Glutamatergic neuron (in vitro differentiated cells): ENCODE results near the gene TDRD9. TPM values are rescaled to one million over a fixed set of nuclear protein-coding genes. Genes with fewer than 3 reads are reported as not detected.

ENCODE experiments used
- DNase-seq: peaks from one replicate; pipeline ENCODE4 v3.0.0; 2022
- H3K27ac Mint-ChIP-seq: one replicate; pipeline ENCODE4 v1.8.0; 2020; ENCODE audit warnings: mild to moderate bottlenecking, mixed read lengths, inconsistent platforms; ENCODE audit not compliant: unreplicated experiment
- H3K27me3 Mint-ChIP-seq: one replicate; pipeline ENCODE4 v1.8.0; 2020; ENCODE audit warnings: mild to moderate bottlenecking, moderate library complexity, mixed read lengths, inconsistent platforms; ENCODE audit not compliant: unreplicated experiment
- H3K36me3 Mint-ChIP-seq: one replicate; pipeline ENCODE4 v1.8.0; 2020; ENCODE audit warnings: mild to moderate bottlenecking, mixed read lengths, inconsistent platforms; ENCODE audit not compliant: unreplicated experiment
- H3K4me1 Mint-ChIP-seq: one replicate; pipeline ENCODE4 v1.8.0; 2020; ENCODE audit warnings: mild to moderate bottlenecking, low read depth, mixed read lengths, inconsistent platforms; ENCODE audit not compliant: unreplicated experiment
- H3K4me3 Mint-ChIP-seq: one replicate; pipeline ENCODE4 v1.8.0; 2020; ENCODE audit warnings: mild to moderate bottlenecking, mixed read lengths, inconsistent platforms; ENCODE audit not compliant: unreplicated experiment
- H3K9me3 Mint-ChIP-seq: one replicate; pipeline ENCODE4 v1.8.0; 2020; ENCODE audit warnings: mild to moderate bottlenecking, moderate library complexity, mixed read lengths, inconsistent platforms; ENCODE audit not compliant: unreplicated experiment
- total RNA-seq: library from RNA; stranded (reverse); fragmentation: NEBNext Ultra II Directional; extraction: Animal tissue kit (Norgen Biotek cat#: 25700); gene quantifications from one replicate; pipeline ENCODE4 v1.2.1, GENCODE V29; 2021; ENCODE audit not compliant: unreplicated experiment
- TF ChIP-seq, protein P1 (sequence below): fragments of 200-600 bp; sonication (generic); IDR thresholded peaks from one replicate; pipeline ENCODE4 v1.5.0; 2021; ENCODE audit not compliant: partially characterized antibody, unreplicated experiment

TDRD9 gene
- total RNA-seq, 1 donor from 2014 or later: not detected

DNA sequence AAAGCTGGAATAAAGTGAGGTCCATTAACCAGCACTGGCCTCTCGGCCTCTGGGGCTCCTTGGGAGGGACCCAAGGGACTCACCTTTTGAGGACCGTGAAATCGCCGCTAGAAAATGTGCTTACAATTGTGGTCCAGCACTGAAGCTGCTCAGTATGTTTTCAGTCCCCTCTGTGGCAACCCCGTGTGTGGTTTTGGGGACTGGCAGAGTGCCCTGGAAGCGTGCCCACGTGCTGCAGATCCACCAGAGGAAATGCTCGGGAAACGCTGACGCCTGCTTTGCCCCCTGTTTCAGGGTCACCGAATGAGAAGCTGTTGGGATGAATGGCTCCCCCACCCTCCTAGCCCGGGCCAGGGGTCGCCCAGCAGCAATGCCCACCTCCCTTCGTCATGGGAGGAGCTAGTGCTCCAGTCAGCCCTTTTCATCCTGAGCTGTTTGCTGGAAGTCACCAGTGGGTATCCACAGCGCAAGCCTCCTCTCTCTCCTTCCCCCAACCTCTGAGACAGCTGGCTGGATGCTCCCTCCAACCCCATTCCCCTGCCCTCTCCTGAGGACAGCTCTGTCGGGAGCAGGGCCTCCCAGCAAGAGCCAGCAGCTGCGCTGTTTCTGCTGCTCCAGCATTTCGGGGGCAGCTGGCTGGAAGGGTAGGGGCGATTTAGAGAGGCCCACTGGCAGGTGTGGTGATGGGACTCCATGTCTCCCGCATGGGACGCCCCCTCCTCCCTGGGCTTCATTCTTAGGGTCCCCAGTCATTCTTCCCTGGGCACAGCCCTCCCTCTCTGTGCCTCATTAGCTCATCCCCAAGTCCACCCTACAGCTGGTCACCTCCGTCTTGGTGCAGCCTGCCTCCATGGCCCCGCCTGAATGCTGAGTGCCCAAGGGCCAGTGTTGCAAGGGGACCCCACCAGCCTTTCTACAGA is 47.6 kb upstream of the TDRD9 start:
- Mint-ChIP-seq H3K27ac (no peak overlapping the region), H3K27me3 (no peaks in the 10 kb centered on the region), H3K4me3 (no peak overlapping the region), H3K9me3 (peaks cover 3% of the 10 kb centered on the region), H3K36me3 (no peaks in the 10 kb centered on the region), H3K4me1 (peaks cover 9% of the 10 kb centered on the region)
- no peak for DNase-seq
- TF ChIP-seq, protein P1, sequence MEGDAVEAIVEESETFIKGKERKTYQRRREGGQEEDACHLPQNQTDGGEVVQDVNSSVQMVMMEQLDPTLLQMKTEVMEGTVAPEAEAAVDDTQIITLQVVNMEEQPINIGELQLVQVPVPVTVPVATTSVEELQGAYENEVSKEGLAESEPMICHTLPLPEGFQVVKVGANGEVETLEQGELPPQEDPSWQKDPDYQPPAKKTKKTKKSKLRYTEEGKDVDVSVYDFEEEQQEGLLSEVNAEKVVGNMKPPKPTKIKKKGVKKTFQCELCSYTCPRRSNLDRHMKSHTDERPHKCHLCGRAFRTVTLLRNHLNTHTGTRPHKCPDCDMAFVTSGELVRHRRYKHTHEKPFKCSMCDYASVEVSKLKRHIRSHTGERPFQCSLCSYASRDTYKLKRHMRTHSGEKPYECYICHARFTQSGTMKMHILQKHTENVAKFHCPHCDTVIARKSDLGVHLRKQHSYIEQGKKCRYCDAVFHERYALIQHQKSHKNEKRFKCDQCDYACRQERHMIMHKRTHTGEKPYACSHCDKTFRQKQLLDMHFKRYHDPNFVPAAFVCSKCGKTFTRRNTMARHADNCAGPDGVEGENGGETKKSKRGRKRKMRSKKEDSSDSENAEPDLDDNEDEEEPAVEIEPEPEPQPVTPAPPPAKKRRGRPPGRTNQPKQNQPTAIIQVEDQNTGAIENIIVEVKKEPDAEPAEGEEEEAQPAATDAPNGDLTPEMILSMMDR: no peak

DNA sequence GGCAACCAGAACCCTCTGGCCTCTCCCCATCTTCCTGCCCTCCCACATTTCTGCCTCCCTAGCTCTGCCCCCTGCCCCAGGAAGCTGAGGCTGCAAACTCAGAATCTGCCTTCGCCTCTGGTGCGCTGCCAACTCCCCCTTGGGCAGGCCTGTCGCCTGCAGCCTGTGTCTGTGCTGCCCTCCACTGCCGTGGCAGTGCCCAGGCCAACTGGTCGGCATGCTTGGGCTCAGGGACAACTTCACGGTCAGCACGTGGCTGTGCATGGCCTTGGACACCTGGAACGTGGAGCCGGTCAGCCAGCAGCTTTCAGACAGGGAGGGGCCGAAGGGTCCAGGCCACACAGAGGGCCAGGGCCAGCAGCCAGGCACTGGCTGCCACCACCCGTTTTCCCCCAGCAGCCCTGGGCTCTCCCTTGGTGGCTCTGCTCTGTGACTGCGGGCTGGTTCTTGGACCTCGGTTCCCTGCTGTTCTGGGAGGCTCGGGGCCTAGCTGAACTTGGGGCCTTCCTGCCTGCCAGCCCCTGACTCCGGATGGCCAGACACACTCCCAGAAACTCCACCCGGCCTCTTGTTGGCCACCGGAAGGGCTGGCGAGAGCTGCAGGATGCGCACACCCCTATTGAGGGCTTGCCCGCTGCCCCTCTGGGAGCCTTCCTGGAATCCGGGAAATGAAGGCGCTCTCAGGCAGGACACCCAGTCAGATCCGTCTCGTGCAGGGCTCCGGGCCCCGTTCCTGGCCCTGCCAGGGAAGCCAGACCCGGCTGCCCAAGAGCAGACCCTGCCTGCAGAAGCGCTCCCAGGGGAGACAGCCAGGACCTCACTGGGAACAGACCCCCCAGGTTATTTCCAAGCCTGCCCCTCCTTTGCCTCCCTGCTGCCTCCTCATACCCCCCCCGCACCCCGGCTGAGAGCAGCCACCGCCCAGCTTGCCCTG is 46.7 kb upstream of the TDRD9 start:
- H3K36me3 Mint-ChIP-seq: no peaks in the 10 kb centered on the region
- H3K4me3 Mint-ChIP-seq: no peak overlapping the region
- peaks cover 9% of the 10 kb centered on the region for H3K4me1 Mint-ChIP-seq
- DNase-seq: no peak
- peaks cover 3% of the 10 kb centered on the region for H3K27me3 Mint-ChIP-seq
- H3K27ac Mint-ChIP-seq: no peak overlapping the region
- TF ChIP-seq, protein P1: no peak
- peaks cover 3% of the 10 kb centered on the region for H3K9me3 Mint-ChIP-seq

DNA sequence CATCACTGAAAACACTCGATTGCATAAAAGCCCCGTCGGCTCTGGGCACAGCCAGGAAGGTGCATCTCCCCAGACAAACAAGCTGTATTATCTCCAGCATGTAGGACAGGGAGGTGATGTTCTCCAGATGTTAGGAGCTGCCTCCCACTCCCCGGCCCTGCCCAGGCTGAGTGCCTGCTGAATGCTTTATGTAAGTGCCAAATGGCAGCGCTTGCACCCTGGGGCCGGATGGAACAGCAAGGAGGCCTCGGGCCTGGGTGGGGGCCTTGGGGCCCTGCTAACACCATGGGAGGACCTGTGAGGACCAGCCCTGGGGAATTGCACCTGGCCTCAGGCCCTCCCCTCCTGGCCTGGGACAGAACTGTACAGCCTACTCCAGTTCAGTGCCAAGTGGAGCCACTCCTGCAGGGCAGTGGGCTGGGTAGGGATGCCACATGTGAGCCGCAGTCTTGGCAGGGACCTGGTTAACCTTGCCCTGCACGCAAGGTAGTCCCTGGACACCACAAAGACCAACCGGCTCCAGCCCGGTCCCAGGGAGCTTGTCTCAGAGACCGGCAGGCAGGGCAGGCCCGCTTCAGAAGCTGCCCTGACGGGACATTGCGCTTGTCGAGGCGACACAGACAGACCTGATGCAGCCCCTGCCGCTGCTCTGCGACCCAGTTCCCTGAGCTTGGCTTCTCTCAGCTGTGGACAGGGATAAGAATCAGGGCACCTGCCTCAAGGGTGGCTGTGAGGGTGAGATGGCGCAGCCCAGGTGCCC is 45.6 kb upstream of the TDRD9 start:
- Mint-ChIP-seq H3K27me3 (peaks cover 3% of the 10 kb centered on the region), H3K9me3 (peaks cover 4% of the 10 kb centered on the region), H3K4me1 (peaks cover 9% of the 10 kb centered on the region), H3K27ac (no peak overlapping the region), H3K36me3 (no peaks in the 10 kb centered on the region), H3K4me3 (no peak overlapping the region)
- no peak for DNase-seq
- TF ChIP-seq, protein P1: no peak

DNA sequence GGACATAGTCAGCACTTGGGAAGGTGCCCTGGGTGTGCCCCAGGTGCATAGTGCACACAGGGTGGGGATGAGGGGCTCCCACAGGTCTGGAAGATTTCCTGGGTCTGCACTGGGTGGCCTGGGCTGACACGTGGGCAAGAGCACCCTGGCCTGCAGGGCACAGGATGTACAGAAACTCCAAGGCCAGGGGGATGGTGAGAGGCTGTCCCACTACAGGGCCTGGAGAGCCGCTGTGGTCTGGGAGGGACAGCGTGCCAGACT is 45.1 kb upstream of the TDRD9 start:
- no peak overlapping the region for H3K27ac Mint-ChIP-seq
- DNase-seq: no peak
- H3K9me3 Mint-ChIP-seq: peaks cover 4% of the 10 kb centered on the region
- peaks cover 3% of the 10 kb centered on the region for H3K27me3 Mint-ChIP-seq
- H3K4me3 Mint-ChIP-seq: no peak overlapping the region
- TF ChIP-seq, protein P1: no peak
- H3K36me3 Mint-ChIP-seq: no peaks in the 10 kb centered on the region
- H3K4me1 Mint-ChIP-seq: peaks cover 9% of the 10 kb centered on the region
